A673 (cell line): ENCODE measurements around the gene IRF2BP2. TPM values are rescaled to one million over a fixed set of nuclear protein-coding genes. Genes with fewer than 3 reads are reported as not detected.

Experiments
- BruUV-seq: library from RNA; stranded (reverse); fragments of 400-500 nt; replicated peaks from 2 replicates; lab custom pipeline; 2021; lab: Mats Ljungman, UMichigan
- CTCF ChIA-PET: fragments of 300-600 bp; sonication (Branson Sonifier 250); formaldehyde crosslinking; loops from one replicate; lab custom pipeline; 2022; ENCODE audit warnings: antibody characterized with exemption; lab: Charles Lee
- POLR2A ChIA-PET: fragments of 300-600 bp; sonication (Branson Sonifier 250); formaldehyde crosslinking; loops from one replicate; lab custom pipeline; 2022; ENCODE audit warnings: antibody characterized with exemption; ENCODE audit not compliant: low non-redundant PET; lab: Charles Lee
- DNase-seq: peaks from one replicate; pipeline ENCODE4 v3.0.0-alpha.2; 2015; ENCODE audit warnings: low spot score
- H3K27ac ChIP-seq: fragments of 200-600 bp; sonication (generic); 2 replicates; pipeline ENCODE4 v1.5.1; 2016; ENCODE audit warnings: mixed run types, low read depth, mild to moderate bottlenecking, mixed read lengths, antibody characterized with exemption, low read length; ENCODE audit not compliant: poor library complexity, severe bottlenecking
- H3K27me3 ChIP-seq: fragments of 200-600 bp; sonication (generic); replicated peaks from 2 replicates; pipeline ENCODE4 v1.6.1; 2017; ENCODE audit warnings: mixed run types, low read depth, mild to moderate bottlenecking, mixed read lengths, antibody characterized with exemption, low read length; ENCODE audit not compliant: insufficient read depth, poor library complexity
- H3K36me3 ChIP-seq: fragments of 200-600 bp; sonication (generic); 2 replicates; pipeline ENCODE4 v1.6.1; 2016; ENCODE audit warnings: mixed run types, mild to moderate bottlenecking, mixed read lengths, antibody characterized with exemption, low read length; ENCODE audit not compliant: insufficient read depth, poor library complexity, severe bottlenecking
- H3K4me1 ChIP-seq: fragments of 200-600 bp; sonication (generic); 2 replicates; pipeline ENCODE4 v1.6.1; 2017; ENCODE audit warnings: mixed run types, mild to moderate bottlenecking, mixed read lengths, antibody characterized with exemption, low read length; ENCODE audit not compliant: insufficient read depth, poor library complexity, severe bottlenecking
- H3K4me3 ChIP-seq: fragments of 200-600 bp; sonication (generic); 2 replicates; pipeline ENCODE4 v1.5.1; 2016; ENCODE audit warnings: low read depth, mixed run types, mild to moderate bottlenecking, mixed read lengths, low read length; ENCODE audit not compliant: poor library complexity, severe bottlenecking
- H3K9me3 ChIP-seq: fragments of 200-600 bp; sonication (generic); 2 replicates; pipeline ENCODE4 v1.6.1; 2016; ENCODE audit warnings: mixed run types, low read depth, mild to moderate bottlenecking, mixed read lengths, antibody characterized with exemption, low read length; ENCODE audit not compliant: poor library complexity, severe bottlenecking
- EZH2 ChIP-seq: fragments of 200-600 bp; sonication (generic); IDR thresholded peaks from 2 replicates; pipeline ENCODE4 v1.6.1; 2017; ENCODE audit warnings: borderline replicate concordance, low read depth, mild to moderate bottlenecking, mixed read lengths, antibody characterized with exemption, low read length; ENCODE audit not compliant: poor library complexity, severe bottlenecking
- intact Hi-C: fragments of 100-400 bp; cut with micrococcal nuclease; formaldehyde crosslinking; loops from one replicate; pipeline ENCODE4 v1.10.0; 2022; ENCODE audit not compliant: unreplicated experiment
- total RNA-seq: library from RNA; stranded (reverse); gene quantifications from 2 replicates; pipeline ENCODE4 v1.2.3, GENCODE V29; 2021
- TF ChIP-seq, protein P1 (sequence below): fragments of 300-800, 200-600 bp; sonication (generic); conservative IDR thresholded peaks from 2 replicates; pipeline ENCODE4 v1.5.1; 2017; ENCODE audit warnings: low read depth, mild to moderate bottlenecking, antibody characterized with exemption, low read length, moderate library complexity, mixed read lengths

Gene IRF2BP2
- total RNA-seq, 1 experiment from 2014 or later = 43.8 TPM

DNA sequence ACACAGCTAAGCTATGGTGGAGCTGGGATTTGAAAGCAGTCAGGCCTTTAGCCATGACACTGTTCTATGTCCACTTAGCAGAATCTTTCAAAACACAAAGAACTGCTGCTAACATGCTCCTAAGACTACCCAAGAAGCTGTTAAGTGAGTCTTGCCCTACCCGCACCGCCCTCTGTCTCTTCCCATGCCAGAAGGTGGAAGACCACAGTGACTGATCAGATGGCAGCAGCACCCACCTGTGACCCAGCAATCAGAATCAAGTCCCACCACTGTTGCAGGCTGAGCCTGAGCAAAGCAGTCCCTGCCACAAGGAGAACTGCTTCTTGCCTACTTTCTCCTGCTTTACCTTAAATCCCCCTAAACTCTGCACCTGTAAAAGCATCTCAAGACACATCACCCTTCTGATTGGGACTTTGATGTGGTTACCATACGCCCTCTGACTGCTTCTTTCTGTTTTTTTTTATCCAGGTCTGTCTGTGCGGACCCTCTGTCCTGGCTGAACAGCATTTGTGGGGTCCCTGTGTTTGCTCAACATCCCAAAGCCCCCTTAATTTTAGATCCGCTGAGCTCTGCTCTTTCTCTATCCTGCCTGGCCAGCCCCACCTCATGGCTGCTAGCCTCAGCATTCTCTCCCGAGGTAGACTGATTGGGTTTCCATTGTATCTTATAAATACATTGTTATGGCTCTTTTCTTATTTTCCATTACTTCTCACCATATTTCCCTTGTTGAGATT, 16.0 kb downstream of the IRF2BP2 start:
- peaks cover 4% of the 10 kb centered on the region for H3K4me1 ChIP-seq
- no peak for DNase-seq
- BruUV-seq = no TSS peak
- no peak overlapping the region for H3K4me3 ChIP-seq
- no peaks in the 10 kb centered on the region for H3K27me3 ChIP-seq
- ChIA-PET POLR2A (no interaction called here), CTCF (no interaction called here)
- H3K36me3 ChIP-seq = no peaks in the 10 kb centered on the region
- TF ChIP-seq, protein P1, sequence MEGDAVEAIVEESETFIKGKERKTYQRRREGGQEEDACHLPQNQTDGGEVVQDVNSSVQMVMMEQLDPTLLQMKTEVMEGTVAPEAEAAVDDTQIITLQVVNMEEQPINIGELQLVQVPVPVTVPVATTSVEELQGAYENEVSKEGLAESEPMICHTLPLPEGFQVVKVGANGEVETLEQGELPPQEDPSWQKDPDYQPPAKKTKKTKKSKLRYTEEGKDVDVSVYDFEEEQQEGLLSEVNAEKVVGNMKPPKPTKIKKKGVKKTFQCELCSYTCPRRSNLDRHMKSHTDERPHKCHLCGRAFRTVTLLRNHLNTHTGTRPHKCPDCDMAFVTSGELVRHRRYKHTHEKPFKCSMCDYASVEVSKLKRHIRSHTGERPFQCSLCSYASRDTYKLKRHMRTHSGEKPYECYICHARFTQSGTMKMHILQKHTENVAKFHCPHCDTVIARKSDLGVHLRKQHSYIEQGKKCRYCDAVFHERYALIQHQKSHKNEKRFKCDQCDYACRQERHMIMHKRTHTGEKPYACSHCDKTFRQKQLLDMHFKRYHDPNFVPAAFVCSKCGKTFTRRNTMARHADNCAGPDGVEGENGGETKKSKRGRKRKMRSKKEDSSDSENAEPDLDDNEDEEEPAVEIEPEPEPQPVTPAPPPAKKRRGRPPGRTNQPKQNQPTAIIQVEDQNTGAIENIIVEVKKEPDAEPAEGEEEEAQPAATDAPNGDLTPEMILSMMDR = no peak
- no peak for TF ChIP-seq EZH2
- H3K9me3 ChIP-seq = no peaks in the 10 kb centered on the region
- no peak overlapping the region for H3K27ac ChIP-seq
- intact Hi-C loops = no loop called here

DNA sequence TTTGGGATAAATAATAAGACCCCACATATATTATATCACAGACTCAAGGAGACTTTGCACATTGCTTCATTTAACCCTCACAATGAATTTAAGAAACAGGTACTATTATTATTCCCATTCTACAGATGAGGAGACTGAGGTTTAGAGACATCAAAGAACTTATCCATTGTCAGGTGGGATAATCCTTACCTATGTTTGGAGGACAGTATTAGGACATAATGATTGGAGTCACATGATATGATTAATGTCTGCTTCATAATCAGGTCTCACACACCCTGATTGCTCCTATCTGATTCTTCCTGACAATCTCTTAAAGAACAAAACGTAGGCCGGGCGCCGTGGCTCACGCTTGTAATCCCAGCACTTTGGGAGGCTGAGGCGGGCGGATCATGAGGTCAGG, 16.9 kb downstream of the IRF2BP2 start:
- ChIA-PET CTCF (no interaction called here), POLR2A (no interaction called here)
- DNase-seq = no peak
- no peaks in the 10 kb centered on the region for H3K36me3 ChIP-seq
- intact Hi-C loops = no loop called here
- no TSS peak for BruUV-seq
- H3K4me3 ChIP-seq = no peak overlapping the region
- no peaks in the 10 kb centered on the region for H3K27me3 ChIP-seq
- H3K9me3 ChIP-seq = no peaks in the 10 kb centered on the region
- H3K27ac ChIP-seq = no peak overlapping the region
- H3K4me1 ChIP-seq = no peaks in the 10 kb centered on the region
- TF ChIP-seq, protein P1 = no peak
- no peak for TF ChIP-seq EZH2

DNA sequence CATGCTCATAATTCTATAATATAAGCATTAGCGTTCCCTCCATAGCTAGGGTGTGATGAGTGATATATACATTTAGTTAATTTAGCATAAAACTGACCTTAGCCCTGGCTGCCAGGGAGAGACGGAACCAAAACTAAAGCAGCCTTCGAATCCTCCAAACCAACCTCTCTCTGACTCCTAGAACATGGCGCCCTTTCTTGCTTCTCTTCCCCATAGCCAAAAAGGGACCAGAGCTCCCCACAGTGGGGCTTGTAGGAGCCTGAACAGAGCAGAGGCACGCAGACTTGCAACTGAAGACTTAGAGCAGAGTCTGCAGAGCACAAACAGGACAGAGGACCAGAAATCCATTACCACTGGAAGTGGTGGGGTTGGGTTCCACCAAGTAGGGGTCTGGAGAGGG, 17.7 kb downstream of the IRF2BP2 start:
- ChIA-PET CTCF (no interaction called here), POLR2A (no interaction called here)
- Histone ChIP-seq H3K27ac (no peak overlapping the region), H3K4me1 (no peaks in the 10 kb centered on the region), H3K27me3 (no peaks in the 10 kb centered on the region), H3K36me3 (no peaks in the 10 kb centered on the region), H3K9me3 (no peaks in the 10 kb centered on the region), H3K4me3 (no peak overlapping the region)
- DNase-seq = no peak
- intact Hi-C loops = no loop called here
- no peak for TF ChIP-seq EZH2
- TF ChIP-seq, protein P1 = no peak
- no TSS peak for BruUV-seq
